ENCODE results near the gene USP32. TPM values are rescaled to one million over a fixed set of nuclear protein-coding genes. Genes with fewer than 3 reads are reported as not detected.
A peak's percentile ranks its signal among the peaks of the same experiment; 100 is the strongest.

USP32 gene
- total RNA-seq, 1 experiment from 2014 or later, result 73.5 TPM

DNA sequence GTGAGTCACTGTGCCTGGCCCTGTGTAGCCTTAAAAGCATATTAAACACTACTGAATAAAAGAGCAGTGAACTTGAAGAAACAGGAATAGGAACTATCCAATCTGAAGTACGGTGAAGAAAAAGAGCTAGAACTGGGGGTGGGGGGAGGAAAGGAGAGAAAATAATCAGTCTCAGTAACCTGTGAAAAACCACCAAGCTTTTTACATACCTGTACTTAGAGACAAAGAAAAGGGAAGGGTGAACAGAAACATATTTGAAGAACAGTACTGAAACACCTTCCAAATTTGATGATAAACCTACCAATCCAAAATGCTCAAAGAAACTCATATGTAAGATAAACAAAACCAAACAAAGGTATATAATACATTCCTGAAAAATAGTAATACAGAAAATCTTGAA, 77.5 kb downstream of the USP32 start:
- Histone ChIP-seq H3K4me1 (ENCODE audit: insufficient read depth, low read length) (no peaks in the 10 kb centered on the region), H4K91ac (ENCODE audit: insufficient read length, low read depth, low read length) (no peak overlapping the region), H3K14ac (ENCODE audit: insufficient read depth, low read length) (no peak overlapping the region), H3K23ac (ENCODE audit: insufficient read length, low read depth, low read length) (no peak overlapping the region), H3K27me3 (ENCODE audit: insufficient read depth, low read length) (no peaks in the 10 kb centered on the region), H2AK5ac (ENCODE audit: insufficient read length, low read length) (no peak overlapping the region), H3K9ac (ENCODE audit: extremely low read depth, insufficient read length, low read length) (no peak overlapping the region), H3K79me2 (ENCODE audit: insufficient read depth, low read length) (peaks cover 15% of the 10 kb centered on the region; the same call in 1 of the 2 replicates), H2BK20ac (ENCODE audit: low read depth, low read length, poor library complexity, severe bottlenecking) (no peak overlapping the region), H3T11ph (ENCODE audit: low read length) (no peak overlapping the region), H3K79me1 (ENCODE audit: insufficient read depth, low read depth, low read length, poor library complexity, severe bottlenecking) (peaks cover 12% of the 10 kb centered on the region), H3K9me3 (ENCODE audit: control insufficient read depth, low read depth, low read length) (no peaks in the 10 kb centered on the region), H2BK5ac (ENCODE audit: insufficient read length, low read length) (no peak overlapping the region), H3K4ac (ENCODE audit: low read depth, low read length) (no peak overlapping the region), H2AFZ (ENCODE audit: low read length) (no peak overlapping the region), H2BK120ac (ENCODE audit: low read depth, low read length, poor library complexity, severe bottlenecking) (no peak overlapping the region), H4K8ac (replicated peaks; ENCODE audit: insufficient read length, low read depth, low read length) (no peak overlapping the region), H3K4me2 (ENCODE audit: insufficient read depth, insufficient read length, low read length) (no peak overlapping the region), H3K56ac (ENCODE audit: insufficient read length, low read depth, low read length) (no peak overlapping the region), H4K20me1 (ENCODE audit: control insufficient read depth, insufficient read depth, insufficient read length) (no peaks in the 10 kb centered on the region), H2BK12ac (ENCODE audit: insufficient read length, low read depth, low read length) (no peak overlapping the region), H3K27ac (ENCODE audit: insufficient read length, low read depth, low read length) (no peak overlapping the region), H2BK15ac (ENCODE audit: low read depth, low read length) (no peak overlapping the region), H3K18ac (ENCODE audit: insufficient read length, low read depth, low read length) (no peak overlapping the region), H4K5ac (ENCODE audit: insufficient read length, low read depth, low read length) (no peak overlapping the region), H3K23me2 (ENCODE audit: insufficient read length, low read depth, low read length, poor library complexity, severe bottlenecking) (no peaks in the 10 kb centered on the region)
- peak overlapping the region in 2 of 3 experiments; percentile 24 to 34; a peak in 3 of 7 replicates for H3K27ac Mint-ChIP-seq
- H3K36me3 Mint-ChIP-seq (ENCODE audit: insufficient read depth in 1 of 3, low read depth in 3 of 3), result peaks cover 2 to 3% (median 3%) of the 10 kb centered on the region in 3 experiments; a peak in 4 of 7 replicates
- no peaks in the 10 kb centered on the region for H3K27me3 Mint-ChIP-seq (ENCODE audit: low read depth)
- DNase-seq, result no peak
- no peaks in the 10 kb centered on the region for H3K9me3 Mint-ChIP-seq
- TF ChIP-seq, protein P1, sequence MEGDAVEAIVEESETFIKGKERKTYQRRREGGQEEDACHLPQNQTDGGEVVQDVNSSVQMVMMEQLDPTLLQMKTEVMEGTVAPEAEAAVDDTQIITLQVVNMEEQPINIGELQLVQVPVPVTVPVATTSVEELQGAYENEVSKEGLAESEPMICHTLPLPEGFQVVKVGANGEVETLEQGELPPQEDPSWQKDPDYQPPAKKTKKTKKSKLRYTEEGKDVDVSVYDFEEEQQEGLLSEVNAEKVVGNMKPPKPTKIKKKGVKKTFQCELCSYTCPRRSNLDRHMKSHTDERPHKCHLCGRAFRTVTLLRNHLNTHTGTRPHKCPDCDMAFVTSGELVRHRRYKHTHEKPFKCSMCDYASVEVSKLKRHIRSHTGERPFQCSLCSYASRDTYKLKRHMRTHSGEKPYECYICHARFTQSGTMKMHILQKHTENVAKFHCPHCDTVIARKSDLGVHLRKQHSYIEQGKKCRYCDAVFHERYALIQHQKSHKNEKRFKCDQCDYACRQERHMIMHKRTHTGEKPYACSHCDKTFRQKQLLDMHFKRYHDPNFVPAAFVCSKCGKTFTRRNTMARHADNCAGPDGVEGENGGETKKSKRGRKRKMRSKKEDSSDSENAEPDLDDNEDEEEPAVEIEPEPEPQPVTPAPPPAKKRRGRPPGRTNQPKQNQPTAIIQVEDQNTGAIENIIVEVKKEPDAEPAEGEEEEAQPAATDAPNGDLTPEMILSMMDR (conservative IDR thresholded peaks at IDR 0.05), result no peak
- peaks cover 17 to 20% of the 10 kb centered on the region in 2 experiments for H3K4me1 Mint-ChIP-seq
- H3K4me3 Mint-ChIP-seq, result no peak overlapping the region
- WGBS (ENCODE audit: extremely low coverage, insufficient read length, low lambda C conversion rate), result no CpG with 5 or more reads among the region's 1 CpG
